WI38 (cell line): ENCODE data around the gene MYBBP1A.
"Not testable (repeated sequence)": the region's sequence is repeated elsewhere in the genome, so short reads cannot be mapped to it uniquely, and the experiment has no call there.

Experiments
- H3K4me3 ChIP-seq: 2 replicates; pipeline ENCODE4 v1.5.1; 2011; ENCODE audit warnings: low read depth, mild to moderate bottlenecking, control low read depth, low read length
- CTCF ChIP-seq: IDR thresholded peaks from 2 replicates; pipeline ENCODE4 v1.5.1; 2012; ENCODE audit warnings: low read depth, mild to moderate bottlenecking, control low read depth, low read length

Gene MYBBP1A

GRCh38 chr17:4554997-4555799 is at the start of gene MYBBP1A:
MYBBP1A (minus strand) TSS chr17:4555384; CDS start chr17:4555324, 60 bp downstream.
- peak within 1 kb of the TSS; percentile 91 for H3K4me3 ChIP-seq
- TF ChIP-seq CTCF, result no peak

GRCh38 chr17:4604736-4605135 is 49.6 kb upstream of the MYBBP1A start:
- H3K4me3 ChIP-seq, result not testable (repeated sequence)

- no peak overlapping the region for H3K4me3 ChIP-seq
- TF ChIP-seq CTCF, result no peak
Measured at GRCh38 chr17:4604111-4604644, 49.0 kb upstream of the MYBBP1A start.

- H3K4me3 ChIP-seq, result no peak overlapping the region
- TF ChIP-seq CTCF, result no peak
Measured at GRCh38 chr17:4602041-4602440, 46.9 kb upstream of the MYBBP1A start.

GRCh38 chr17:4601326-4601725 is 46.1 kb upstream of the MYBBP1A start:
- TF ChIP-seq CTCF, result no peak
- no peak overlapping the region for H3K4me3 ChIP-seq

- no peak overlapping the region for H3K4me3 ChIP-seq
- TF ChIP-seq CTCF, result no peak
Measured at GRCh38 chr17:4600563-4600962, 45.4 kb upstream of the MYBBP1A start.

- no peak for TF ChIP-seq CTCF
- H3K4me3 ChIP-seq, result no peak overlapping the region
Measured at GRCh38 chr17:4599505-4600281, 44.5 kb upstream of the MYBBP1A start.
